Measurements from ENCODE around the gene SMIM45.
A peak's percentile ranks its signal among the peaks of the same experiment; 100 is the strongest.

The SMIM45 gene

DNA sequence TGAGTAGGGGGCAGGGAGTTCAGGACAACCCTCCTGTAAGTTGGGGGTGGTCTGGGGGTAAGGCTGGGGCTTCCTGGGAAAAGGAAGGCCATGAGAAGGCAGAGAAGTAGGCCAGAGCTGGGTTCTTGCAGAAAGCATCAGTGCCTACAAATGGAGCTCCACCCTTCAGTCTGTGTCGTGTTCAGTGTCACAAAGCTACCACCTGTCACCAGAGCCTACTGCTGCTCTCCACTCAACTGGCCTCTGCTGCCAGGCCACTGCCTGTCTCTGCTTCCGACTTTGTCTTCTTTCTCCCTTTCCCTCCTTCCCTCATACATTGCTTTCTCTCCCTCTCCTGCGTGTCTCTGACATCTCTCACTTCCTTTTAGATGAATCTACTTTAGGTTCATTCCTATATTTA, 43.3 kb downstream of the SMIM45 start:
- Histone ChIP-seq H3K36me3 (no peaks in the 10 kb centered on the region), H3K27ac (no peak overlapping the region), H3K4me1 (ENCODE audit: control insufficient read depth in 1 of 2, insufficient read depth in 1 of 2, low read depth in 1 of 2, low read length in 1 of 2) (peaks cover 5 to 10% of the 10 kb centered on the region in 2 experiments), H3K9me3 (no peaks in the 10 kb centered on the region), H3K27me3 (peaks cover 36% of the 10 kb centered on the region), H3K4me3 (ENCODE audit: low read depth in 1 of 2, low read length in 1 of 2) (no peak overlapping the region)
- no peak for TF ChIP-seq CTCF (IDR thresholded peaks at IDR 0.05)

GRCh38 chr22:41996826-41997225, 44.9 kb downstream of the SMIM45 start:
- Histone ChIP-seq H3K36me3 (no peaks in the 10 kb centered on the region), H3K9me3 (no peaks in the 10 kb centered on the region), H3K4me3 (ENCODE audit: low read depth in 1 of 2, low read length in 1 of 2) (no peak overlapping the region), H3K27ac (no peak overlapping the region), H3K4me1 (ENCODE audit: control insufficient read depth in 1 of 2, insufficient read depth in 1 of 2, low read depth in 1 of 2, low read length in 1 of 2) (peaks cover 5 to 10% of the 10 kb centered on the region in 2 experiments), H3K27me3 (peaks cover 29% of the 10 kb centered on the region)
- no peak for TF ChIP-seq CTCF (IDR thresholded peaks at IDR 0.05)

DNA sequence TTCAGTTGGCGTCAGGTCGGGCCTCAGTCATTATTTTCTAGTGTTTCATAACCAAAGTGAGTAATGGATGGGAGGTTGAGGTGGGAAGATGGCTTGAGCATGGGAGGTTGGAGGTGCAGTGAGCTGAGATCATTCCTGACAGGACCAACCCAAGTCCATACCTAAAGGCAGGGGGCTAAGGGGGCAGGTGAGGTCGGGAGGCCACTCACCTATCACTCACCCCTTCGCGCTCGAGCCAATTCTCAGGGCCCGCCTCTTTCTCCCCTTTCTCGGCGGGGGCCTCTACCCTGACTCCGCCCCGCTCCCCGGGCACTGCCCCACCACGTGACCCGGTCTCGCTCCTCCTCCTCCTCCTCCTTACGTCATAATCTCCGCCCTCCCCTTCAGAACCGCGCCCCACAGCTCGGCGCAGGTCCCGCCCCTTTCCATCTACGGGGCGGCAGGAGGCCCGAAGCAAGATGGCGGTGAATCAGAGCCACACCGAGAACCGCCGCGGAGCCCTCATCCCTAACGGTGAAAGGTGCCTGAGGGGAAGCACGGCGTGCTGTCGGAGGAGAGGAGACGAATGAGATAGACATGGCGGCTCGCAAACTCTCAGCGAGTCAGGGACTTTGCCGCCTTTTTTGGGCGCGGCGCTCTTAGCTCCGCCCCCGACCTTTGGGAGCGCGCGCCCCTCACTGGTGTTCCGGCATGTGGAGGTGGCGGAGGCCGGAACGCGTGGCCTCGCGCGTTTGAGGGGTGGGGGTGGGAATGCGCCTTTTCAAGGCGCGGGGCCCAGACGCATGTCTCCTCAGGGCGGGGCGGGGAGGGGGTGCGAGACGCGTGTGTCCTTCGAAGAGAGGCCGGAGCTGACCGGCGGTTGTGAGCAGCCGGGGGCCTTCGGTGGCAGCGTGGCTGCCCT, 46.7 kb downstream of the SMIM45 start, which contains the start of gene WBP2NL:
WBP2NL (plus strand) TSS at position 428 of the 901 bp plus-strand sequence; CDS start at position 459, 31 bp downstream.
- Histone ChIP-seq H3K4me1 (ENCODE audit: control insufficient read depth in 1 of 2, insufficient read depth in 1 of 2, low read depth in 1 of 2, low read length in 1 of 2) (peaks cover 5 to 10% of the 10 kb centered on the region in 2 experiments), H3K4me3 (ENCODE audit: low read depth in 1 of 2, low read length in 1 of 2) (peak within 1 kb of the TSS; percentile 65 to 69), H3K27me3 (peaks cover 17% of the 10 kb centered on the region), H3K9me3 (no peaks in the 10 kb centered on the region), H3K27ac (peak within 1 kb of the TSS; percentile 27), H3K36me3 (no peaks in the 10 kb centered on the region)
- no peak for TF ChIP-seq CTCF (IDR thresholded peaks at IDR 0.05)

GRCh38 chr22:42000466-42000865, 48.5 kb downstream of the SMIM45 start:
- no peak overlapping the region for H3K4me3 ChIP-seq (ENCODE audit: low read depth in 1 of 2, low read length in 1 of 2)
- peaks cover 5 to 10% of the 10 kb centered on the region in 2 experiments for H3K4me1 ChIP-seq (ENCODE audit: control insufficient read depth in 1 of 2, insufficient read depth in 1 of 2, low read depth in 1 of 2, low read length in 1 of 2)
- no peaks in the 10 kb centered on the region for H3K36me3 ChIP-seq
- H3K27me3 ChIP-seq: peaks cover 35% of the 10 kb centered on the region
- H3K27ac ChIP-seq: no peak overlapping the region
- TF ChIP-seq CTCF (IDR thresholded peaks at IDR 0.05): no peak
- no peaks in the 10 kb centered on the region for H3K9me3 ChIP-seq

DNA sequence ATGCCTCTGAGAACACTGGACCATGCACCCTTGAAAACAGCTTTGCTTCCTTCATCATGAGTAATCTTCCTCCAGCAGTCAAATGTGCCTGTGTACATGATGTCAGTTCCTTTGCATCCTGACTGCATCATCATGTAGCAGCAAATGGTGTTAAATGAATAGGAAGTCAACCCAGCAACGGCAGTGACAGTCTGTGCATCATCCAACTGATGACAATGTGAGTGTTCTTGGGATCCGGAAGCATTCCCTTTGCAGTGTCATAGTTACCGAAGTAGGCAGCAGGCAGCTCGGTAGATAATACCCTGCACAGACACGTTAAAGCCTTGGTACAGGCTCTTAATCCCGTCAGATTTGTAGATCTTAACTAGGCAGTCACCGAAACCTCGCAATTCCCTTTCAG, 49.2 kb downstream of the SMIM45 start:
- peaks cover 39% of the 10 kb centered on the region for H3K27me3 ChIP-seq
- no peak overlapping the region for H3K27ac ChIP-seq
- H3K4me1 ChIP-seq (ENCODE audit: control insufficient read depth in 1 of 2, insufficient read depth in 1 of 2, low read depth in 1 of 2, low read length in 1 of 2): peaks cover 5 to 10% of the 10 kb centered on the region in 2 experiments
- H3K9me3 ChIP-seq: no peaks in the 10 kb centered on the region
- no peaks in the 10 kb centered on the region for H3K36me3 ChIP-seq
- H3K4me3 ChIP-seq (ENCODE audit: low read depth in 1 of 2, low read length in 1 of 2): no peak overlapping the region
- TF ChIP-seq CTCF (IDR thresholded peaks at IDR 0.05): no peak

Data from neutrophil (primary cell).